ENCODE results near the gene CALR.

Gene CALR

DNA sequence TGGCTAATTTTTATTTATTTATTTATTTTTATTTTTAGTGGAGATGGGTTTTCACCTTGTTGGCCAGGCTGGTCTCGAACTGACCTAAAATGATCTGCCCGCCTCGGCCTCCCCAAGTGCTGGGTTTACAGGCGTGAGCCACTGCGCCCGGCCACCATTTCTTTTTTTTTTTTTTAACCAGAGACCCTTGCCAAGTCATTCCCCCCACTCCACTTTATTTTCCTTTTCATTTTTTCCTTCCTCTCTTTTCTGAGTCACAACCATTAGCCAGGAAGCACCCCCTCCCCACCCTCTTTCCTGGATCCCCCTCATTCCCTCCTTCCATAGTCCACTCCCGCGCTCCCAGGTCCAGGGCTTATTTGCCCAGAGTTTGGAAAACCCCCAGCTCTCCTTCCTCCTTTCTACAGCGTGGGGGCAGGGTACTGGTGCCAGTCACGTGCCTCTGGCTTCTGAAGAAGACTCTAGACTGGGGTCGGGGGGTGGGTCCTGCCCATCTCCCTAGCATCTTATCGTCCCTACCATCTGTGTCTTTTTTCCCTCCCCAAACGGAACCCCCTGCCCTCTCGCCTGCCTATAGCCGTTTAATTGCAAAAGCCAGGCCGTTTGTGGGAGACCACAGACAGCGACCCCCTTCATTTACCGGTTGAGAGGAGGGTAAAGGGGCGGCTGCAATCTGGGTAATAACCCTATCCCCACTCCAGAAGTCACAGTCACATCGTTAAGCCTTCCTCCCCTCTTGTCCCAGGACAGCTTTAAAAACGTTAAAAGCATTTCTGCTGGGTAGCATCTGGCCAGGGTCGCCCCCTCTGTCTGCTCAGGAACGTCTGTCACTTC, 1.1 kb upstream of the CALR start:
- Histone ChIP-seq H3K4me1 (peaks cover 0 to 49% (median 41%) of the 10 kb centered on the region in 4 donors), H3K4me3 (peak overlapping the region; percentile 91), H3K36me3 (peaks cover 24 to 26% (median 25%) of the 10 kb centered on the region in 3 donors), H3K9me3 (no peaks in the 10 kb centered on the region), H3K27me3 (no peaks in the 10 kb centered on the region), H3K27ac (peak overlapping the region; percentile 42 to 64)
- TF ChIP-seq CTCF (IDR thresholded peaks at IDR 0.05) = no peak
- peak in 1 of 2 donors; percentile 57 for DNase-seq
- intact Hi-C loops (cut with DNase I; ENCODE audit: low total_unique reads) = no loop called here

DNA sequence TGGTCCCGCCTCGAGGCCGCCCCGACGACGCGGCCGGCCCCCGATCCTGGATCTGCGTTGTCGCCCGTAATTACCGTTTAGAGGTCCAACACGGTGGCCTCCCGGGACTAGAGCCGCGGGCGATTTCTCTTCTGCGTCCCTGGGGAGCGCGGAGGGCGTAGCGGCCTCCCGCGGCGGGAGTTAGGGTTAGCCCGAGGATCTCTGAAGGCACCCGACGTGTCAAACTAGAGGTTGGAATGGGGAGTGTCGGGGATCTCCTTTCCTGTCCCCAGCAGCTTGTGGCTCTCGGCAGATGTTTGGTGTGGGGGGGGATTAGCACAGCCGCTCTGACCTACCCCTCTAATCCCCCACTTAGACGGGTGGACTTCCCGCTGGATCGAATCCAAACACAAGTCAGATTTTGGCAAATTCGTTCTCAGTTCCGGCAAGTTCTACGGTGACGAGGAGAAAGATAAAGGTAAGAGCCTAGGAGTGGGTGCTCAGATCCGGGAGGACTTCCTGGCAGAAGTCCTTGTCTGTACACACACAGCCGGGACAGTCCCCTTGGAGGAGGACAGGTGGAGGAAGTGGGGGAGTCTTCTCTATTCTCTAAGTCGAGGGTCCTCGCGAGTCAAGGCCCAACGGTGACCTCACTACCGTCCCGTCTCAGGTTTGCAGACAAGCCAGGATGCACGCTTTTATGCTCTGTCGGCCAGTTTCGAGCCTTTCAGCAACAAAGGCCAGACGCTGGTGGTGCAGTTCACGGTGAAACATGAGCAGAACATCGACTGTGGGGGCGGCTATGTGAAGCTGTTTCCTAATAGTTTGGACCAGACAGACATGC, 581 bp downstream of the CALR start:
- H3K9me3 ChIP-seq = no peaks in the 10 kb centered on the region
- H3K4me1 ChIP-seq = peaks cover 0 to 44% (median 34%) of the 10 kb centered on the region in 4 donors
- intact Hi-C loops (cut with DNase I; ENCODE audit: low total_unique reads) = no loop called here

GRCh38 chr19:12939975-12940423, 1.6 kb downstream of the CALR start:
- Histone ChIP-seq H3K9me3 (no peaks in the 10 kb centered on the region), H3K4me3 (peak overlapping the region; percentile 91), H3K27me3 (no peaks in the 10 kb centered on the region), H3K4me1 (peaks cover 0 to 44% (median 33%) of the 10 kb centered on the region in 4 donors), H3K36me3 (peaks cover 43 to 53% (median 45%) of the 10 kb centered on the region in 3 donors), H3K27ac (peak overlapping the region; percentile 92 to 93)
- intact Hi-C loops (cut with DNase I; ENCODE audit: low total_unique reads) = loop anchor here (10.0 kb wide), 1 partner anchor 55 kb away; the partner anchor contains the start of genes DNASE2 and KLF1
- no peak for TF ChIP-seq CTCF (IDR thresholded peaks at IDR 0.05)
- DNase-seq = no peak

More for the DNA sequence above, 581 bp downstream of the CALR start:
- H3K27me3 ChIP-seq = no peaks in the 10 kb centered on the region
- DNase-seq = peak in 1 of 2 donors; percentile 79
- peaks cover 37 to 43% (median 40%) of the 10 kb centered on the region in 3 donors for H3K36me3 ChIP-seq
- peak; percentile 24 to 49 for TF ChIP-seq CTCF (IDR thresholded peaks at IDR 0.05)
- H3K4me3 ChIP-seq = peak overlapping the region; percentile 91
- peak overlapping the region; percentile 92 to 93 for H3K27ac ChIP-seq

DNA sequence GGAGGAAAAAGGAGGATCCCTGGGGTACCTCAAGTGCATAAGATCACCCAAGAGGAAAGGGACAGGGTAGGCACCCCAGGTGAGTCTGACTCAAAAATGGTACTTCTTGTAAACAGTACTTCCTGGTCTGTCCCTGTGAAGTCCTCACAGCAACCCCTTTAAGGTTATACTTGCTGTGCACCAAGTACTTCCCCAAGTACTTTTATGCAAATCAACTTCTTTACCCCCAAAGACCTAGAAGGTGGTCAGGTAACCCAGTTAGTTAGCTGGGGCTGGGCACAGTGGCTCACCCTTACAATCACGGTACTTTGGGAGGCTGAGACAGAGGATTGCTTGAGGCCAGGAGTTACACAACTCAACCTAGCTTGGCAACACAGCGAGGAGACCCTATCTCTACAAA, 2.5 kb downstream of the CALR start:
- Histone ChIP-seq H3K27me3 (no peaks in the 10 kb centered on the region), H3K27ac (peak overlapping the region in 1 of 2 donors; percentile 93), H3K9me3 (no peaks in the 10 kb centered on the region), H3K36me3 (peaks cover 43 to 53% (median 45%) of the 10 kb centered on the region in 3 donors), H3K4me1 (peaks cover 0 to 44% (median 34%) of the 10 kb centered on the region in 4 donors), H3K4me3 (no peak overlapping the region)
- DNase-seq = no peak
- no peak for TF ChIP-seq CTCF (IDR thresholded peaks at IDR 0.05)
- intact Hi-C loops (cut with DNase I; ENCODE audit: low total_unique reads) = loop anchor here (10.0 kb wide), 1 partner anchor 56 kb away; the partner anchor contains the start of genes DNASE2 and KLF1

DNA sequence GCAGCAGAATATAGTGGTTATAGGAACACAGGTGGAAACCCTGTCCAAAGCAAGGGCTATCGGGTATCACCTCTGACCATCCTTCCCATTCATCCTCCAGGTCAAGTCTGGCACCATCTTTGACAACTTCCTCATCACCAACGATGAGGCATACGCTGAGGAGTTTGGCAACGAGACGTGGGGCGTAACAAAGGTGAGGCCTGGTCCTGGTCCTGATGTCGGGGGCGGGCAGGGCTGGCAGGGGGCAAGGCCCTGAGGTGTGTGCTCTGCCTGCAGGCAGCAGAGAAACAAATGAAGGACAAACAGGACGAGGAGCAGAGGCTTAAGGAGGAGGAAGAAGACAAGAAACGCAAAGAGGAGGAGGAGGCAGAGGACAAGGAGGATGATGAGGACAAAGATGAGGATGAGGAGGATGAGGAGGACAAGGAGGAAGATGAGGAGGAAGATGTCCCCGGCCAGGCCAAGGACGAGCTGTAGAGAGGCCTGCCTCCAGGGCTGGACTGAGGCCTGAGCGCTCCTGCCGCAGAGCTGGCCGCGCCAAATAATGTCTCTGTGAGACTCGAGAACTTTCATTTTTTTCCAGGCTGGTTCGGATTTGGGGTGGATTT, 5.1 kb downstream of the CALR start:
- Histone ChIP-seq H3K36me3 (peaks cover 51 to 68% (median 56%) of the 10 kb centered on the region in 3 donors), H3K27me3 (no peaks in the 10 kb centered on the region), H3K27ac (peak overlapping the region in 1 of 2 donors; percentile 90), H3K4me3 (no peak overlapping the region), H3K4me1 (peaks cover 0 to 52% (median 39%) of the 10 kb centered on the region in 4 donors), H3K9me3 (no peaks in the 10 kb centered on the region)
- DNase-seq = no peak
- no peak for TF ChIP-seq CTCF (IDR thresholded peaks at IDR 0.05)
- intact Hi-C loops (cut with DNase I; ENCODE audit: low total_unique reads) = loop anchor here (10.0 kb wide), 1 partner anchor 59 kb away; the partner anchor contains the start of genes DNASE2 and KLF1

Measured in tibial artery (tissue), 4 donors.